HCT116 (cell line): ENCODE measurements around the gene CST6. TPM values are rescaled to one million over a fixed set of nuclear protein-coding genes. Genes with fewer than 3 reads are reported as not detected.
A peak's percentile ranks its signal among the peaks of the same experiment; 100 is the strongest.

ENCODE experiments used
- ATAC-seq: fragments of 200-7000 bp; cut with Tn5 transposase; 2 replicates; pipeline ENCODE4 v1.9.1; 2020; ENCODE audit warnings: mild to moderate bottlenecking, moderate library complexity
- BruUV-seq: library from RNA; stranded (reverse); fragments of 400-500 nt; replicated peaks from 2 replicates; lab custom pipeline; 2021; lab: Mats Ljungman, UMichigan
- CTCF ChIA-PET: fragments of 300-600 bp; sonication (Branson Sonifier 250); formaldehyde crosslinking; loops from one replicate; lab custom pipeline; 2021; ENCODE audit warnings: antibody characterized with exemption; lab: Charles Lee
- POLR2A ChIA-PET: fragments of 300-600, 350-600 bp; sonication (Branson Sonifier 250); formaldehyde crosslinking; loops from one replicate; lab custom pipeline; 2021; ENCODE audit warnings: antibody characterized with exemption; lab: Charles Lee
- RAD21 ChIA-PET, 2 experiments: fragments of 300-600 bp; sonication (Branson Sonifier 250); formaldehyde crosslinking; loops; one replicate each; lab custom pipeline; 2023; ENCODE audit warnings: low total read pairs in 2 of 2; ENCODE audit not compliant: uncharacterized antibody in 2 of 2, unreplicated experiment in 2 of 2, low non-redundant PET in 1 of 2; lab: Charles Lee
- DNase-seq: peaks from one replicate; pipeline ENCODE4 v3.0.0-alpha.2; 2010; ENCODE audit warnings: low read depth, low spot score
- H2AFZ ChIP-seq: fragments of 200-600 bp; shearing (Covaris generic), sonication (generic); 2 replicates; pipeline ENCODE4 v1.6.1; 2017; ENCODE audit warnings: low read depth, mixed run types, mixed read lengths, antibody characterized with exemption, low read length; ENCODE audit not compliant: poor library complexity, severe bottlenecking
- H3K27ac ChIP-seq: 2 replicates; pipeline ENCODE4 v1.5.1; 2012; ENCODE audit warnings: low read depth, low read length
- H3K27me3 ChIP-seq: fragments of 200-600 bp; sonication (generic); 2 replicates; pipeline ENCODE4 v1.6.1; 2016; ENCODE audit warnings: mixed run types, low read length, mixed read lengths; ENCODE audit not compliant: insufficient read depth
- H3K36me3 ChIP-seq, 2 experiments: fragments of 200-500 bp in 1 of 2; fragments of 200-600 bp in 1 of 2; sonication (Bioruptor generic) in 1 of 2; sonication (generic) in 1 of 2; 2 replicates each; pipeline versions ENCODE4 v1.5.1 to v1.6.1; 2014 to 2016; ENCODE audit warnings: low read length in 2 of 2, inconsistent platforms in 1 of 2, mixed read lengths in 1 of 2, mixed run types in 1 of 2; ENCODE audit not compliant: insufficient read depth in 2 of 2, control insufficient read depth in 1 of 2
- H3K4me1 ChIP-seq, 2 experiments: fragments of 200-600 bp in 1 of 2; sonication (generic) in 1 of 2; 2 replicates each; pipeline versions ENCODE4 v1.5.1 to v1.6.1; 2012 to 2017; ENCODE audit warnings: low read length in 2 of 2, inconsistent platforms in 1 of 2, mild to moderate bottlenecking in 1 of 2, mixed read lengths in 1 of 2, mixed run types in 1 of 2, moderate library complexity in 1 of 2; ENCODE audit not compliant: insufficient read depth in 2 of 2, control insufficient read depth in 1 of 2
- H3K4me2 ChIP-seq: fragments of 200-600 bp; sonication (generic); 2 replicates; pipeline ENCODE4 v1.6.1; 2017; ENCODE audit warnings: mixed run types, low read length, mixed read lengths
- H3K4me3 ChIP-seq, 2 experiments: fragments of 200-600 bp in 1 of 2; sonication (generic) in 1 of 2; replicated peaks in 1 of 2; 2 replicates each; pipeline ENCODE4 v1.5.1; 2011 to 2016; ENCODE audit warnings: low read length in 2 of 2, control low read depth in 1 of 2, low read depth in 1 of 2, mild to moderate bottlenecking in 1 of 2, mixed read lengths in 1 of 2, mixed run types in 1 of 2
- H3K79me2 ChIP-seq: fragments of 200-600 bp; sonication (generic); 2 replicates; pipeline ENCODE4 v1.6.1; 2017; ENCODE audit warnings: mild to moderate bottlenecking, mixed run types, low read length, moderate library complexity, mixed read lengths; ENCODE audit not compliant: insufficient read depth
- H3K9ac ChIP-seq: fragments of 200-600 bp; sonication (generic); 2 replicates; pipeline ENCODE4 v1.6.1; 2016; ENCODE audit warnings: low read length, mixed read lengths
- H3K9me2 ChIP-seq: fragments of 200-600 bp; sonication (generic), shearing (Covaris generic); 2 replicates; pipeline ENCODE4 v1.6.1; 2017; ENCODE audit warnings: mixed run types, mild to moderate bottlenecking, moderate library complexity; ENCODE audit not compliant: insufficient read depth
- H3K9me3 ChIP-seq, 2 experiments: fragments of 200-500 bp in 1 of 2; fragments of 200-600 bp in 1 of 2; sonication (Bioruptor generic) in 1 of 2; sonication (generic) in 1 of 2; 2 replicates each; pipeline ENCODE4 v1.6.1; 2014 to 2017; ENCODE audit warnings: low read length in 2 of 2, mixed read lengths in 2 of 2, inconsistent platforms in 1 of 2, low read depth in 1 of 2, mild to moderate bottlenecking in 1 of 2, mixed run types in 1 of 2, moderate library complexity in 1 of 2; ENCODE audit not compliant: control insufficient read depth in 1 of 2, insufficient read depth in 1 of 2
- H4K20me1 ChIP-seq: fragments of 200-600 bp; sonication (generic), shearing (Covaris generic); 2 replicates; pipeline ENCODE4 v1.6.1; 2017; ENCODE audit warnings: mixed run types, mild to moderate bottlenecking, moderate library complexity; ENCODE audit not compliant: insufficient read depth
- CEBPB ChIP-seq: IDR thresholded peaks from 2 replicates; pipeline ENCODE4 v1.6.1; 2012; ENCODE audit warnings: low read depth
- JUND ChIP-seq: IDR thresholded peaks from 2 replicates; pipeline ENCODE4 v1.6.1; 2012
- POLR2A ChIP-seq: IDR thresholded peaks from 2 replicates; pipeline ENCODE4 v1.7.0; 2011; ENCODE audit warnings: borderline replicate concordance; ENCODE audit not compliant: insufficient read depth, insufficient read length; ENCODE audit errors: extremely low read depth
- POLR2AphosphoS5 ChIP-seq: IDR thresholded peaks from 2 replicates; pipeline ENCODE4 v1.6.1; 2011; ENCODE audit warnings: mild to moderate bottlenecking, low read depth, low read length, moderate library complexity
- RAD21 ChIP-seq: IDR thresholded peaks from 2 replicates; pipeline ENCODE4 v1.6.1; 2012; ENCODE audit warnings: low read depth, mild to moderate bottlenecking
- SRF ChIP-seq: IDR thresholded peaks from 2 replicates; pipeline ENCODE4 v1.6.1; 2012; ENCODE audit warnings: low read depth
- TCF7L2 ChIP-seq: IDR thresholded peaks from 2 replicates; pipeline ENCODE4 v1.7.0; 2011; ENCODE audit warnings: borderline replicate concordance, inconsistent platforms; ENCODE audit not compliant: insufficient read depth, insufficient read length; ENCODE audit errors: extremely low read depth
- YY1 ChIP-seq: IDR thresholded peaks from 2 replicates; pipeline ENCODE4 v1.6.1; 2011; ENCODE audit warnings: low read length, low read depth, moderate library complexity, mild to moderate bottlenecking; ENCODE audit not compliant: insufficient replicate concordance; ENCODE audit errors: extremely low read depth
- ZFX ChIP-seq: fragments of 450-650 bp; IDR thresholded peaks from 2 replicates; pipeline ENCODE4 v1.6.1; 2017
- ZNF274 ChIP-seq: fragments of 200-500 bp; sonication (Bioruptor generic); IDR thresholded peaks from 2 replicates; pipeline ENCODE4 v1.6.1; 2014; ENCODE audit warnings: mild to moderate bottlenecking, low read depth, low read length, inconsistent platforms
- intact Hi-C: fragments of 100-400 bp; cut with micrococcal nuclease; formaldehyde crosslinking; loops from 2 replicates; pipeline ENCODE4 v1.10.0; 2022
- total RNA-seq: library from RNA; stranded (reverse); gene quantifications from one replicate; pipeline ENCODE4 v1.2.1, GENCODE V29; 2021; ENCODE audit not compliant: unreplicated experiment
- TF ChIP-seq, protein P1 (sequence below): IDR thresholded peaks from 2 replicates; pipeline ENCODE4 v1.6.1; 2011; ENCODE audit warnings: mild to moderate bottlenecking, low read length, moderate library complexity; ENCODE audit not compliant: insufficient replicate concordance; ENCODE audit errors: extremely low read depth
- TF ChIP-seq, protein P2 (sequence below): IDR thresholded peaks from 2 replicates; pipeline ENCODE4 v1.6.1; 2012; ENCODE audit warnings: low read depth

Gene CST6
- total RNA-seq, 1 experiment from 2014 or later, result 68.1 TPM

- Histone ChIP-seq H3K36me3 (peaks cover 26 to 30% of the 10 kb centered on the region in 2 experiments), H3K27me3 (no peaks in the 10 kb centered on the region), H3K79me2 (peaks cover 38% of the 10 kb centered on the region), H3K27ac (no peak overlapping the region), H3K4me3 (no peak overlapping the region), H3K9ac (no peak overlapping the region), H2AFZ (no peak overlapping the region), H4K20me1 (no peaks in the 10 kb centered on the region; the same call in 1 of the 2 replicates), H3K4me1 (peaks cover 4 to 6% of the 10 kb centered on the region in 2 experiments), H3K4me2 (no peak overlapping the region), H3K9me3 (no peaks in the 10 kb centered on the region), H3K9me2 (no peaks in the 10 kb centered on the region)
- ATAC-seq (no peak), DNase-seq (no peak)
- intact Hi-C loops, result no loop called here
- ChIA-PET POLR2A (no interaction called here), CTCF (no interaction called here), RAD21 (no interaction called here)
- BruUV-seq, result no TSS peak
- TF ChIP-seq RAD21, result no peak
Observed at GRCh38 chr11:65997286-65997685, 14.5 kb upstream of the CST6 start.

DNA sequence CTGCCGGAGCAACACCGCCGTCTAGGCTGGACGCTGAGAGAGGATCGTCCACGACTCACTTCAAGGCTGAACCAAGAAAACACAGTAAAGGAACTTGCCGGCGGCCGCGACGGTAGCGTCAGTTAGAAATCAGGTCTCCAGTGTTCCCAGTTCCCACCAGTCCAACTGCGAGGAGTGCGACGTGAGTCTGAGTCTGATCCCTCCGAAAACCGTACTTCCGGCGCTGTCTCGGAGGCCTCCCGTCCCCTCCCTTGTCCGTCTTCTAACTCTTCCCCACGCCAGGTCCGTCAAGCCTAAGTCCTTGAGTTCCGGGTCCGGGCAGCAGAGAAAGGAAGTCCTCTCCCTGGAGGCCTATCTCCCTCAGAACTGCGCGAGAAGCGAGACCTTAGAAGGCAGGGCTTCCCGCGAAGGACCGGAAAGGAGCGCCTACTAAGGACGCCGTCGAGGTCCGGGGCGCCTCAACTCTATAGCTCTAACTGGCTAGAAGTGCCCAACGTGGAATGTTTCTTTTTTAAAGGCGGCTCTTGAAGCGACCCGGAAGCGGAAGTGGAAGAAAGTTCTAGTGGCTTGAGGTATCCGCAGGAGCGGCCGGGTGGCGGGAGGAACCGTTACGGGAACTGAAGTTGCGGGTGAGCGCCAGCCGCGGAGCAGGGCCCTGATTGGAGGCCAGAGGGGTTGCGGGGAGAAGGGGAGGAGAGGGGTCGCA, 9.7 kb upstream of the CST6 start, which contains the start of the genes BANF1 and EIF1AD:
Gene BANF1 (plus strand): TSS at position 562 of the 706 bp plus-strand sequence. CDS start 748 bp downstream, outside the sequence.
Gene EIF1AD (minus strand): TSS at position 216 of the 706 bp plus-strand sequence. CDS start 1,768 bp downstream, outside the sequence.
- CTCF ChIA-PET, result interaction anchor here (0.6 to 1.5 kb wide), 4 partner anchors 20 to 111 kb away, joined by 3 to 8 read pairs (median 4); partner anchors contain the start of genes CCDC85B and SF3B2
- Histone ChIP-seq H3K4me2 (peak within 1 kb of the TSS; percentile 85), H3K27me3 (no peaks in the 10 kb centered on the region), H3K79me2 (peaks cover 60% of the 10 kb centered on the region), H3K4me1 (peaks cover 12 to 37% of the 10 kb centered on the region in 2 experiments), H3K27ac (peak within 1 kb of the TSS; percentile 87), H3K36me3 (peaks cover 37 to 54% of the 10 kb centered on the region in 2 experiments), H4K20me1 (no peaks in the 10 kb centered on the region; the same call in 1 of the 2 replicates), H3K9me3 (no peaks in the 10 kb centered on the region), H2AFZ (no peak within 1 kb of the TSS), H3K4me3 (peak within 1 kb of the TSS; percentile 98 to 100), H3K9me2 (no peaks in the 10 kb centered on the region), H3K9ac (peak within 1 kb of the TSS; percentile 93)
- ATAC-seq (peak; percentile 83), DNase-seq (peak; percentile 99)
- intact Hi-C loops, result loop anchor here (1.0 kb wide), 4 partner anchors 9 to 142 kb away; partner anchors contain the start of genes MUS81 and SF3B2
- POLR2A ChIA-PET, result interaction anchor here (0.8 to 1.6 kb wide), 8 partner anchors 10 to 143 kb away, joined by 3 to 17 read pairs (median 4); partner anchors contain the start of genes CST6, MUS81 and SF3B2
- RAD21 ChIA-PET, result interaction anchor here in 1 of 2 experiments (1.0 kb wide), 1 partner anchor 50 kb away, joined by 4 read pairs; the partner anchor contains the start of gene SF3B2
- TF ChIP-seq JUND (no peak), ZNF274 (no peak), SRF (no peak), CEBPB (no peak), YY1 (peak; percentile 82), POLR2A (peak; percentile 68), POLR2AphosphoS5 (peak; percentile 78; the same call in 1 of the 2 replicates), TCF7L2 (peak; percentile 40), ZFX (peak; percentile 69)
- TF ChIP-seq, protein P1, sequence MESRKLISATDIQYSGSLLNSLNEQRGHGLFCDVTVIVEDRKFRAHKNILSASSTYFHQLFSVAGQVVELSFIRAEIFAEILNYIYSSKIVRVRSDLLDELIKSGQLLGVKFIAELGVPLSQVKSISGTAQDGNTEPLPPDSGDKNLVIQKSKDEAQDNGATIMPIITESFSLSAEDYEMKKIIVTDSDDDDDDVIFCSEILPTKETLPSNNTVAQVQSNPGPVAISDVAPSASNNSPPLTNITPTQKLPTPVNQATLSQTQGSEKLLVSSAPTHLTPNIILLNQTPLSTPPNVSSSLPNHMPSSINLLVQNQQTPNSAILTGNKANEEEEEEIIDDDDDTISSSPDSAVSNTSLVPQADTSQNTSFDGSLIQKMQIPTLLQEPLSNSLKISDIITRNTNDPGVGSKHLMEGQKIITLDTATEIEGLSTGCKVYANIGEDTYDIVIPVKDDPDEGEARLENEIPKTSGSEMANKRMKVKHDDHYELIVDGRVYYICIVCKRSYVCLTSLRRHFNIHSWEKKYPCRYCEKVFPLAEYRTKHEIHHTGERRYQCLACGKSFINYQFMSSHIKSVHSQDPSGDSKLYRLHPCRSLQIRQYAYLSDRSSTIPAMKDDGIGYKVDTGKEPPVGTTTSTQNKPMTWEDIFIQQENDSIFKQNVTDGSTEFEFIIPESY, result peak; percentile 89
- TF ChIP-seq, protein P2, sequence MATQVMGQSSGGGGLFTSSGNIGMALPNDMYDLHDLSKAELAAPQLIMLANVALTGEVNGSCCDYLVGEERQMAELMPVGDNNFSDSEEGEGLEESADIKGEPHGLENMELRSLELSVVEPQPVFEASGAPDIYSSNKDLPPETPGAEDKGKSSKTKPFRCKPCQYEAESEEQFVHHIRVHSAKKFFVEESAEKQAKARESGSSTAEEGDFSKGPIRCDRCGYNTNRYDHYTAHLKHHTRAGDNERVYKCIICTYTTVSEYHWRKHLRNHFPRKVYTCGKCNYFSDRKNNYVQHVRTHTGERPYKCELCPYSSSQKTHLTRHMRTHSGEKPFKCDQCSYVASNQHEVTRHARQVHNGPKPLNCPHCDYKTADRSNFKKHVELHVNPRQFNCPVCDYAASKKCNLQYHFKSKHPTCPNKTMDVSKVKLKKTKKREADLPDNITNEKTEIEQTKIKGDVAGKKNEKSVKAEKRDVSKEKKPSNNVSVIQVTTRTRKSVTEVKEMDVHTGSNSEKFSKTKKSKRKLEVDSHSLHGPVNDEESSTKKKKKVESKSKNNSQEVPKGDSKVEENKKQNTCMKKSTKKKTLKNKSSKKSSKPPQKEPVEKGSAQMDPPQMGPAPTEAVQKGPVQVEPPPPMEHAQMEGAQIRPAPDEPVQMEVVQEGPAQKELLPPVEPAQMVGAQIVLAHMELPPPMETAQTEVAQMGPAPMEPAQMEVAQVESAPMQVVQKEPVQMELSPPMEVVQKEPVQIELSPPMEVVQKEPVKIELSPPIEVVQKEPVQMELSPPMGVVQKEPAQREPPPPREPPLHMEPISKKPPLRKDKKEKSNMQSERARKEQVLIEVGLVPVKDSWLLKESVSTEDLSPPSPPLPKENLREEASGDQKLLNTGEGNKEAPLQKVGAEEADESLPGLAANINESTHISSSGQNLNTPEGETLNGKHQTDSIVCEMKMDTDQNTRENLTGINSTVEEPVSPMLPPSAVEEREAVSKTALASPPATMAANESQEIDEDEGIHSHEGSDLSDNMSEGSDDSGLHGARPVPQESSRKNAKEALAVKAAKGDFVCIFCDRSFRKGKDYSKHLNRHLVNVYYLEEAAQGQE, result no peak
- BruUV-seq, result no TSS peak
